G401.6 (cell line): ENCODE results near the gene LRP6.

ENCODE experiments used
- FAIRE-seq: peaks from 2 replicates; lab custom pipeline; 2012; peaks lifted over from hg19 to GRCh38; lab: Jason Lieb, UNC

The LRP6 gene

GRCh38 chr12:12214201-12214600 is 52.6 kb downstream of the LRP6 start:
- no peak for FAIRE-seq

GRCh38 chr12:12212769-12213168 is 54.1 kb downstream of the LRP6 start:
- FAIRE-seq = no peak

GRCh38 chr12:12210983-12211382 is 55.9 kb downstream of the LRP6 start:
- FAIRE-seq = no peak

- FAIRE-seq = no peak
These were observed 56.4 kb downstream of the LRP6 start for GRCh38 chr12:12210416-12210815.

- FAIRE-seq = no peak
These were observed 57.2 kb downstream of the LRP6 start for GRCh38 chr12:12209675-12210074.

GRCh38 chr12:12209043-12209442 is 57.8 kb downstream of the LRP6 start:
- no peak for FAIRE-seq

GRCh38 chr12:12207746-12208145 is 59.1 kb downstream of the LRP6 start:
- no peak for FAIRE-seq

GRCh38 chr12:12206776-12207388 is 60.0 kb downstream of the LRP6 start:
- FAIRE-seq = no peak

- no peak for FAIRE-seq
These were observed 64.1 kb downstream of the LRP6 start for GRCh38 chr12:12202747-12203146.

GRCh38 chr12:12202105-12202504 is 64.7 kb downstream of the LRP6 start:
- FAIRE-seq = no peak

- FAIRE-seq = no peak
These were observed 65.5 kb downstream of the LRP6 start for GRCh38 chr12:12201274-12201758.

- FAIRE-seq = no peak
These were observed 66.5 kb downstream of the LRP6 start for GRCh38 chr12:12200363-12200762.

- FAIRE-seq = no peak
These were observed 68.7 kb downstream of the LRP6 start for GRCh38 chr12:12198124-12198523.

- no peak for FAIRE-seq
These were observed 69.7 kb downstream of the LRP6 start for GRCh38 chr12:12197128-12197527.

GRCh38 chr12:12195516-12195915 is 71.3 kb downstream of the LRP6 start:
- no peak for FAIRE-seq

- no peak for FAIRE-seq
These were observed 71.8 kb downstream of the LRP6 start for GRCh38 chr12:12195081-12195480.

GRCh38 chr12:12194206-12194605 is 72.6 kb downstream of the LRP6 start:
- FAIRE-seq = no peak

- no peak for FAIRE-seq
These were observed 75.8 kb downstream of the LRP6 start for GRCh38 chr12:12191008-12191407.

- no peak for FAIRE-seq
These were observed 76.6 kb downstream of the LRP6 start for GRCh38 chr12:12190087-12190809.

GRCh38 chr12:12185414-12185813 is 81.4 kb downstream of the LRP6 start:
- FAIRE-seq = no peak

- no peak for FAIRE-seq
These were observed 84.0 kb downstream of the LRP6 start for GRCh38 chr12:12182703-12183365.

GRCh38 chr12:12181511-12181910 is 85.3 kb downstream of the LRP6 start:
- FAIRE-seq = no peak

- no peak for FAIRE-seq
These were observed 86.3 kb downstream of the LRP6 start for GRCh38 chr12:12180575-12180974.
